HK-2 (cell line): ENCODE measurements around the gene PPP1R14B.
"Not testable (repeated sequence)": the region's sequence is repeated elsewhere in the genome, so short reads cannot be mapped to it uniquely, and the experiment has no call there.

Experiments
- DNase-seq: peaks from one replicate; pipeline ENCODE4 v3.0.0-alpha.2; 2018; ENCODE audit not compliant: unreplicated experiment

The PPP1R14B gene

GRCh38 chr11:64260147-64260708 lies 13.5 kb upstream of the PPP1R14B start:
- DNase-seq: no peak

GRCh38 chr11:64259533-64260067 lies 12.9 kb upstream of the PPP1R14B start:
- DNase-seq: no peak

DNA sequence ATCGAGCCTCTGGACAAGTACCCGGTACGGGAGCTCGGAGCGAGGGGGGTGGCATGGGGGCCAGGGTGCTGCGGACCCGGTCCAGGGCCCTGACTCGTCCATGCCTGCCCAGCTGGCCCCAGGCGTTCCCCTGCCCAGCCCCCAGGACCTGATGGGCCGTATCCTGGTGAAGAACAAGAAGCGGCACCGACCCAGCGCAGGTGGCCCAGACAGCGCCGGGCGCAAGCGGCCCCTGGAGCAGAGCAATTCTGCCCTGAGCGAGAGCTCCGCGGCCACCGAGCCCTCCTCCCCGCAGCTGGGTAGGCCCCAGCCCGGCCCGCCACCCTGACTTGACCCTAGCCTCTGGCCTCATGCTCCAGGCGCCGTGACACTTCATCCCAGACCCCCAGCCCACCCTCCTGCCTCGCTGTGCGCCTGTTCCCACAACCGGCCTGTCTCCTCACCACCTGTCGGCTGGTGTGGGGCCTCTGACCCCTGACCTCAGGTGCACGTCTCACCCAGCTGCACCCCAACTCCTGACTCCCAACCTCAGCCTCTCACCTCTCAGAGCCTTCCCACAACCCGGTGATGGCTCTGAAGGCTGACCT lies 12.3 kb upstream of the PPP1R14B start:
- DNase-seq: no peak

DNA sequence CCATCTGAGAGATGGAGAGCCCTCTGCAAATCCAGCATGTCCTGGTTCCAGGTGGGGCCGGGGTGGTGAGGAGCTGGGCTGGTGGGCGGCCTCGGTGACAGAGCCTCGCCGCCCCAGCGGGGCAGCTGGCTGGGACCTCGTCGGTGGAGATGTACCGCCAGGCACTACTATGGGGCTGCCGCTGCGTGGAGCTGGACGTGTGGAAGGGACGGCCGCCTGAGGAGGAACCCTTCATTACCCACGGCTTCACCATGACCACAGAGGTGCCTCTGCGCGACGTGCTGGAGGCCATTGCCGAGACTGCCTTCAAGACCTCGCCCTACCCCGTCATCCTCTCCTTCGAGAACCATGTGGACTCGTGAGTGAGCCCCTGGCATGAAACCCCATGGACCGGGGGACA lies 11.6 kb upstream of the PPP1R14B start:
- DNase-seq: no peak

DNA sequence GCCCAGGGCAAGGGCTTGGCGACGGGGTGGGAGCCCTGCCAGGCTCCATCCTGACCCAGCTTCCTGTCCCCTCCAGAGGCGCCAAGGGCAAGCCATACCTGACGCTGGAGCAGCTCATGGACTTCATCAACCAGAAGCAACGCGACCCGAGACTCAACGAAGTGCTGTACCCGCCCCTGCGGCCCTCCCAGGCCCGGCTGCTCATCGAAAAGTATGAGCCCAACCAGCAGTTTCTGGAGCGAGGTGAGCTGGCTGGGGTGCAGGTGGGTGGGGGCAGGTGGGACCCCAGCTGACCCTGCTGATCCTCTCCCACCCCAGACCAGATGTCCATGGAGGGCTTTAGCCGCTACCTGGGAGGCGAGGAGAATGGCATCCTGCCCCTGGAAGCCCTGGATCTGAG lies 9.6 kb upstream of the PPP1R14B start:
- DNase-seq: no peak

GRCh38 chr11:64255135-64256128 lies 8.7 kb upstream of the PPP1R14B start:
- DNase-seq: no peak

- no peak for DNase-seq
Observed at GRCh38 chr11:64254326-64254725, 7.6 kb upstream of the PPP1R14B start.

DNA sequence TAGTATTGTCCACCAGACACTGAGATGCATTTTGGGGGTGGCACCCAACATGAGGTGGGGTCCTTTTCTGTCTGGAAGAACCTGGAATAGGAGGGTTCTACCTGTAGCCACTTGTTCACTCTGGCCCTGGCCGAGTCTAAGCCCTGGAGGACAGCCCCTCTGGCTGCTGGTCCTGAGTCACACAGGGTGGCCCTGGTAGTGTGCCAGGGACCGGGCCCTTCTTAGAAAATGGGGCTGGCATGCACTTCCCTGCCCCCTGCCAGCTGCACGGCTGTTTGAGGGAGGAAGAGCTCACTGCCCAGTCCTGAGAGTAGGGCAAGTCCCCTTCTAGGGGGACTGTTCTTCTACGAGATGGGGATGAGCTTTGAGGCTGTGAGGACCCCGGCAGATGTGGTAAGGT lies 6.7 kb upstream of the PPP1R14B start:
- DNase-seq: no peak

- DNase-seq: no peak
Observed at GRCh38 chr11:64253043-64253442, 6.3 kb upstream of the PPP1R14B start.

GRCh38 chr11:64252003-64252872 lies 5.5 kb upstream of the PPP1R14B start:
- peak; percentile 52 for DNase-seq

DNA sequence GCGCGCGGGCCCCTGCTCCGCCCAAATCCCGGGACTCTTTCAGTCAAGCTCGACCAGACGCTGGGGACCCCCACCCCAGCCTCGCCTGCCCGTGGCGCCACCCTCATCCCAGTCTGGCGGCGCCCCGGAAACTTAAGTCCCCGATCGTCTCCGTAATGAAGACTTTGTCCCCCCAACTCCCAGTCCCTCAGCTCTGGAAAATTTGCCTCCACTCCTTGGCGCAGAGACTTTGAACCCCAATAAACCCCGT lies 4.9 kb upstream of the PPP1R14B start:
- no peak for DNase-seq

- peak; percentile 51 for DNase-seq
Observed at GRCh38 chr11:64251016-64251752, 4.4 kb upstream of the PPP1R14B start, which contains the start of gene PLCB3. Gene PLCB3 (plus strand): TSS chr11:64251530. CDS start chr11:64251650, 120 bp downstream.

DNA sequence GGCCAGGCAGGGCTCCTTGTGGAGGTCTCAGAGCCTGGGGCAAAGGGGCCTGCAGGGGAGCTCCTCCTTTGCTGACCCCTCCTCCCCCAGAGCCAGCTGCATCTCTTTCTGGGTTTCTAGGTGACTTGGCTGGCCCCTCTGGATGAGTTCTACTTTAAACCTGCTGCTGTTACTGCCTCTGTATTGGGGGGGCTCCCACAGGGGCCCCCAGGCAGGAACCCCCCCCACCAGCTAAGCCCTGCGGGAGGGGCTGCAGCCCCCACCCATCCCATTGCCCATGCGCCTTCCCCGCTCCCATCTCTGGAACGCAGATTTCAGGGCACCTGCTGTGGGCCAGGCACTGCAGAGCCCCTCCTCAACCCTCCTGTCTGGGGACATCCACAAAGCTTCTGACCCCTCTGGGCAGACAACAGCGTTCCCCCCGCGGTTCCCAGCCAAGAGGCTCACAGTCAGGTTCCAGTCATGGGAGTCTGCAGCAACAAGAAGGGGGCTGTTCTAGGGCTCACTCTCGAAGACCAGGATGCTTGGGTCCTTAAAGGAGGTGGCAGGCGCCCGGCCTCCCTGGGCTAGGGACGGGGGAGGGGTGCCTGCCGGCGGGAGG lies 3.8 kb upstream of the PPP1R14B start:
- DNase-seq: no peak

GRCh38 chr11:64249563-64250414 lies 3.0 kb upstream of the PPP1R14B start:
- DNase-seq: no peak

DNA sequence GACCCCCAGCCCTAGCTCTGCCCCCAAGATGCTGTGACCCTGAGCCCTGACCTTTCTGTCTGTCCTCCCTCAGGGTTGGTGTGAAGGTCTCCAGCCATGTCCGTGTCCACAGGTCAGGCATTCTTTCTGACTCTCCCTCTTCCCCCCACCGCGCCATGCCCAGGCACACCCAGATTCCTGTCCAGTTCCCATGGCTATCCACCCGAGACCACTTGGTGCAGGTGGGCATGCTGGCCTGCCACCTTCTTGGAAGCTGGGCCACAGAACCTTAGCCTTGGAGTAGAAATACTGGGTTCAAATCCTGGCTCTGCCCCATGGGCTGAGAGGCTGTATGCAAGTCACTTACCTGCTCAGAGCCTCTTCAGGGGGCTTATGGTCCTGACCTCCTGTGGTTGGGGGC lies 2.3 kb upstream of the PPP1R14B start:
- DNase-seq: no peak

- no peak for DNase-seq
Observed at GRCh38 chr11:64248578-64248977, 1.8 kb upstream of the PPP1R14B start.

DNA sequence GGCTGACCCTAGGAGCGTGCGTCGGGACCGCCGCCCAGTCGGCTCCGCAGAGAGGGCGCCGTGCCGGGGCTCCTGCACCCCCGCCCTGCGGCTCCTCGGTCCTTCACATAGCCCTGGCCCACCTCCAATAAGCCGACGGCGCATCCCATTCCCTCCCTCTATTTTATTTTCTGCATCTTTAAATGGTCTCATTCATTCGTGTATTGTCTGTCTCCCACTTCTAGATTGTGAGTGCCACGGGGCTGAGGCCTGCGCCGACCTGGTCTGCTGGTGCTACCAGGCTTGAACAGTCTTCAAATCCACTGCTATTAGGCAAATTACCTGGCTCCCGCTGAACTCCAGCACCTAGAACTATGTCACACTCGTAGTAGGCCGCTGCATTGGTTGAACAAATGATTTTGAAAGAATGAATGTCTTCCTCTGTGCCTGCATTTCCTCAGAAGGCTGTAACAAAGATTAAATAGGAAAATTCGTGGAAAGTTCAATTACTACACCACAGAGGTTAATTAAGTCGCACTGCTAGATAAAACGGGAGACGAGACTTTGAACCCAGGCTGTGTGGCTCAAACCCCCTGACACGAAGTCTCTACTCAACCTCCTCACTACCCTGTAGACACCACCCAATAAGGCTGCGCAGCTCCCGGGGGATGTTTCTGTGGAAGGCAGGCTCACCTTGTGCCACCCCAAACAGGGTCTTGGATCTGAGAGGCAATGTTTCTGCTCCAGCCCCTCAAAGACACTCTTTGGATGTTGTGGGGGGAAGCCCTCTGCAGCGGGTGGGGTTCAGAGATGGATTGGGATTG lies 1.2 kb upstream of the PPP1R14B start:
- no peak for DNase-seq

DNA sequence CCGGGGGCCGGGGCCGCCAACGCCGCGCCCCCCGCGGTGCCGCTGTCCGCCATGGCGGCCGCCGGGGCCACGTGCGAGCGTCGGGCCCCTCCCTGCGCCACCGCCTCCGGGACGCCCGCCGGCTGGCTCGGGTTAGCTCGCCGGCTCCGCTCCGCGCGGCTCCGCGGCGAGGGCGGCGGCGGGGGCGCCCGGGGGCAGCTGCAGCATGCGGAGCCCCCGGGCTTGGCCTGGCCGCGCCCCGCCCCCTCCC lies 197 bp downstream of the PPP1R14B start:
- DNase-seq: not testable (repeated sequence)
